ENCODE results near the gene ERF. TPM values are rescaled to one million over a fixed set of nuclear protein-coding genes. Genes with fewer than 3 reads are reported as not detected.

Gene ERF
- total RNA-seq, 1 experiment from 2014 or later, result 35.1 TPM

DNA sequence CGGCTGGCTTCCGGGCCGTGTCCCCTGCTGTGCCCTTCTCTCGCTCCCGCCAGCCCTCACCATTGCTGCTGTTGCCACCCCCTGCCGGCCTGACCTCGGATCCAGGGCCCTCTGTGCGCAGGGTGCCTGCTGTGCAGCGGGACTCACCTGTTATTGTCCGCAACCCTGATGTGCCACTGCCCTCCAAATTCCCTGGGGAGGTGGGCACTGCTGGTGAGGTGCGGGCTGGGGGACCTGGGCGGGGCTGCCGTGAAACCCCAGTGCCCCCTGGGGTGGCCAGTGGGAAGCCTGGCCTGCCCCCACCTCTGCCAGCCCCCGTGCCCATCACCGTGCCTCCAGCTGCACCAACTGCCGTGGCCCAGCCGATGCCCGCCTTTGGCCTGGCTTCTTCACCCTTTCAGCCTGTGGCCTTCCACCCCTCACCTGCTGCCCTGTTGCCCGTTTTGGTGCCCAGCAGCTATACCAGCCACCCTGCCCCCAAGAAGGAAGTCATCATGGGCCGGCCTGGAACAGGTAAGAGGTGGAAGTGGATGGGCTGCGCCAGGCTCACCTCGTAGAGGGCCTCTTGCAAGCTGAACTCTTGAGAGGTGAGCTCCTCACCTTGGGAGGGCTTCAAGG, 19.2 kb upstream of the ERF start:
- POLR2A ChIA-PET, result interaction anchor here (0.8 to 1.5 kb wide), 2 partner anchors 24 to 31 kb away, joined by 5 to 6 read pairs; partner anchors contain the start of gene GSK3A
- no peak overlapping the region for H3K4me3 Mint-ChIP-seq (ENCODE audit: unreplicated experiment)
- peaks cover 50% of the 10 kb centered on the region for H3K36me3 Mint-ChIP-seq (ENCODE audit: insufficient read depth, unreplicated experiment)
- TF ChIP-seq CTCF (IDR thresholded peaks at IDR 0.05; ENCODE audit: unreplicated experiment), result no peak
- no peaks in the 10 kb centered on the region for H3K27me3 Mint-ChIP-seq (ENCODE audit: insufficient read depth, unreplicated experiment)
- CTCF ChIA-PET, result interaction anchor here (0.6 to 1.3 kb wide), 5 partner anchors 22 to 146 kb away, joined by 3 to 4 read pairs (median 3); no protein-coding TSS in a partner anchor
- no peaks in the 10 kb centered on the region for H3K9me3 Mint-ChIP-seq (ENCODE audit: unreplicated experiment)
- peaks cover 49% of the 10 kb centered on the region for H3K4me1 Mint-ChIP-seq (ENCODE audit: insufficient read depth, unreplicated experiment)
- DNase-seq (ENCODE audit: unreplicated experiment), result no peak
- no peak overlapping the region for H3K27ac Mint-ChIP-seq (ENCODE audit: low read depth, unreplicated experiment)
- intact Hi-C loops (cut with micrococcal nuclease), result no loop called here
- no TSS peak for BruUV-seq (replicated peaks)

DNA sequence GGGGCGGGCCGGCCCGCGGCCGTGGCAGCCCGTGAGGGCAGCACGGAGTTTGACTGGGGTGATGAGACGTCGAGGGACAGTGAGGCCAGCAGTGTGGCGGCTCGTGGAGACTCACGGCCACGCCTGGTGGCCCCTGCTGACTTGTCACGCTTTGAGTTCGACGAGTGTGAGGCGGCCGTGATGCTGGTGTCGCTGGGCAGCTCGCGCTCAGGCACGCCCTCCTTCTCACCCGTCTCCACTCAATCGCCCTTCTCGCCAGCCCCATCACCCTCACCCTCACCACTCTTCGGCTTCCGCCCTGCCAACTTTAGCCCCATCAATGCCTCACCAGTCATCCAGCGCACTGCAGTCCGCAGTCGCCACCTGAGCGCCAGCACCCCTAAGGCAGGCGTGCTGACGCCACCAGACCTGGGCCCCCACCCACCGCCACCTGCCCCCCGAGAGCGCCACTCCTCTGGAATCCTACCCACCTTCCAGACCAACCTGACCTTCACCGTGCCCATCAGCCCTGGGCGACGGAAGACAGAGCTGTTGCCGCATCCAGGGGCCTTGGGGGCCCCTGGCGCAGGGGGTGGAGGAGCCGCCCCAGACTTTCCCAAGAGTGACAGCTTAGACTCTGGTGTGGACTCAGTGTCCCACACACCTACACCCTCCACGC, 18.6 kb upstream of the ERF start:
- intact Hi-C loops (cut with micrococcal nuclease), result no loop called here
- Mint-ChIP-seq H3K4me3 (ENCODE audit: unreplicated experiment) (no peak overlapping the region), H3K36me3 (ENCODE audit: insufficient read depth, unreplicated experiment) (peaks cover 48% of the 10 kb centered on the region), H3K4me1 (ENCODE audit: insufficient read depth, unreplicated experiment) (peaks cover 45% of the 10 kb centered on the region), H3K9me3 (ENCODE audit: unreplicated experiment) (no peaks in the 10 kb centered on the region), H3K27me3 (ENCODE audit: insufficient read depth, unreplicated experiment) (no peaks in the 10 kb centered on the region), H3K27ac (ENCODE audit: low read depth, unreplicated experiment) (no peak overlapping the region)
- ChIA-PET CTCF (interaction anchor here (0.6 to 1.5 kb wide), 4 partner anchors 28 to 165 kb away, joined by 3 to 4 read pairs (median 3); no protein-coding TSS in a partner anchor), POLR2A (no interaction called here)
- TF ChIP-seq CTCF (IDR thresholded peaks at IDR 0.05; ENCODE audit: unreplicated experiment), result no peak
- DNase-seq (ENCODE audit: unreplicated experiment), result no peak
- no TSS peak for BruUV-seq (replicated peaks)

DNA sequence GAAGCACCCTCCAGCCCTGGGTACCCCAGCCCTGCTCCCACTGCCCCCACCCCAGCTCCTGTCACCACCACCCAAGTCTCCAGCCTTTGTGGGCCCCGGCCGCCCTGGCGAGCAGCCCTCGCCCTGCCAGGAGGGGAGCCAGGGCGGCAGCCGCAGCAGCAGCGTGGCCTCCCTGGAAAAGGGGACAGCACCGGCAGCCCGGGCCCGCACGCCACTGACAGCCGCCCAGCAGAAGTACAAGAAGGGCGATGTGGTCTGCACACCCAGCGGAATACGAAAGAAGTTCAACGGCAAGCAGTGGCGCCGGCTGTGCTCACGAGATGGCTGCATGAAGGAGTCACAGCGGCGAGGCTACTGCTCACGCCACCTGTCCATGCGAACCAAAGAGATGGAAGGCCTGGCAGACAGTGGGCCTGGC, 18.1 kb upstream of the ERF start:
- ChIA-PET CTCF (interaction anchor here (0.6 to 1.5 kb wide), 2 partner anchors 27 to 165 kb away, joined by 3 to 4 read pairs; no protein-coding TSS in a partner anchor), POLR2A (no interaction called here)
- H3K4me3 Mint-ChIP-seq (ENCODE audit: unreplicated experiment), result no peak overlapping the region
- H3K27ac Mint-ChIP-seq (ENCODE audit: low read depth, unreplicated experiment), result no peak overlapping the region
- DNase-seq (ENCODE audit: unreplicated experiment), result no peak
- intact Hi-C loops (cut with micrococcal nuclease), result no loop called here
- no peak for TF ChIP-seq CTCF (IDR thresholded peaks at IDR 0.05; ENCODE audit: unreplicated experiment)
- H3K36me3 Mint-ChIP-seq (ENCODE audit: insufficient read depth, unreplicated experiment), result peaks cover 44% of the 10 kb centered on the region
- BruUV-seq (replicated peaks), result no TSS peak
- peaks cover 39% of the 10 kb centered on the region for H3K4me1 Mint-ChIP-seq (ENCODE audit: insufficient read depth, unreplicated experiment)
- no peaks in the 10 kb centered on the region for H3K27me3 Mint-ChIP-seq (ENCODE audit: insufficient read depth, unreplicated experiment)
- H3K9me3 Mint-ChIP-seq (ENCODE audit: unreplicated experiment), result no peaks in the 10 kb centered on the region

DNA sequence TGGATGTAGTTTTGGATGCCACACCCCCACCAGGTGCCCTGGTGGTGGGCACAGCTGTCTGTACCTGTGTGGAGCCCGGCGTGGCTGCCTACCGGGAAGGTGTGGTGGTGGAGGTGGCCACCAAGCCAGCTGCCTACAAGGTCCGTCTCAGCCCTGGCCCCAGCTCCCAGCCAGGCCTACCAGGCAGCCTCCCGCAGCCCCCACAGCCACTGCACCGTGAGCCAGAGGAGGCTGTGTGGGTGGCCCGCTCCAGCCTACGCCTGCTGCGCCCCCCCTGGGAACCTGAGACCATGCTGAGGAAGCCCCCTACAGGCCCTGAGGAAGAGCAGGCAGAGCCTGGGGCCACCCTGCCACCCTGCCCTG, 17.6 kb upstream of the ERF start:
- CTCF ChIA-PET, result interaction anchor here (0.6 to 1.5 kb wide), 2 partner anchors 27 to 164 kb away, joined by 3 to 4 read pairs; no protein-coding TSS in a partner anchor
- Mint-ChIP-seq H3K27me3 (ENCODE audit: insufficient read depth, unreplicated experiment) (no peaks in the 10 kb centered on the region), H3K27ac (ENCODE audit: low read depth, unreplicated experiment) (no peak overlapping the region), H3K36me3 (ENCODE audit: insufficient read depth, unreplicated experiment) (peaks cover 44% of the 10 kb centered on the region), H3K4me1 (ENCODE audit: insufficient read depth, unreplicated experiment) (peaks cover 38% of the 10 kb centered on the region), H3K4me3 (ENCODE audit: unreplicated experiment) (no peak overlapping the region), H3K9me3 (ENCODE audit: unreplicated experiment) (no peaks in the 10 kb centered on the region)
- DNase-seq (ENCODE audit: unreplicated experiment), result no peak
- no peak for TF ChIP-seq CTCF (IDR thresholded peaks at IDR 0.05; ENCODE audit: unreplicated experiment)
- intact Hi-C loops (cut with micrococcal nuclease), result no loop called here
- POLR2A ChIA-PET, result interaction anchor here (3.6 to 4.1 kb wide), 2 partner anchors 21 to 28 kb away, joined by 22 to 56 read pairs; partner anchors contain the start of gene GSK3A
- no TSS peak for BruUV-seq (replicated peaks)
